ENCODE data around the gene CSRP1. TPM values are rescaled to one million over a fixed set of nuclear protein-coding genes. Genes with fewer than 3 reads are reported as not detected.

The CSRP1 gene
- total RNA-seq, 1 experiment from 2014 or later = 108 TPM

GRCh38 chr1:201539561-201540431 lies 32.9 kb upstream of the CSRP1 start:
- H3K27me3 ChIP-seq = no peaks in the 10 kb centered on the region
- DNase-seq = peak; percentile 72
- H3K36me3 ChIP-seq = no peaks in the 10 kb centered on the region
- peak overlapping the region; percentile 61 for H3K4me3 ChIP-seq
- H3K9me3 ChIP-seq = no peaks in the 10 kb centered on the region

GRCh38 chr1:201538612-201539551 lies 32.0 kb upstream of the CSRP1 start, which contains the start of gene NAV1:
NAV1 (plus strand) TSS chr1:201539127; CDS start chr1:201622885, 83,758 bp downstream.
- peak; percentile 94 for DNase-seq
- Histone ChIP-seq H3K27me3 (no peaks in the 10 kb centered on the region), H3K36me3 (no peaks in the 10 kb centered on the region), H3K4me3 (peak within 1 kb of the TSS; percentile 61), H3K9me3 (no peaks in the 10 kb centered on the region)

GRCh38 chr1:201537891-201538611 lies 31.1 kb upstream of the CSRP1 start:
- peak; percentile 49 for DNase-seq
- H3K27me3 ChIP-seq = no peaks in the 10 kb centered on the region

GRCh38 chr1:201537467-201537866 lies 30.5 kb upstream of the CSRP1 start:
- no peak for DNase-seq
- no peaks in the 10 kb centered on the region for H3K27me3 ChIP-seq
- H3K36me3 ChIP-seq = no peaks in the 10 kb centered on the region
- H3K9me3 ChIP-seq = no peaks in the 10 kb centered on the region
- H3K4me3 ChIP-seq = no peak overlapping the region

More at GRCh38 chr1:201537891-201538611, 31.1 kb upstream of the CSRP1 start:
- H3K9me3 ChIP-seq = no peaks in the 10 kb centered on the region
- peak overlapping the region; percentile 61 for H3K4me3 ChIP-seq
- no peaks in the 10 kb centered on the region for H3K36me3 ChIP-seq

- H3K27me3 ChIP-seq = no peaks in the 10 kb centered on the region
- peak overlapping the region; percentile 12; the same call in 1 of the 2 replicates for H3K4me3 ChIP-seq
- DNase-seq = no peak
- H3K36me3 ChIP-seq = no peaks in the 10 kb centered on the region
- no peaks in the 10 kb centered on the region for H3K9me3 ChIP-seq
Measured at GRCh38 chr1:201537028-201537427, 30.1 kb upstream of the CSRP1 start.

- no peaks in the 10 kb centered on the region for H3K27me3 ChIP-seq
- H3K9me3 ChIP-seq = no peaks in the 10 kb centered on the region
- no peaks in the 10 kb centered on the region for H3K36me3 ChIP-seq
- peak overlapping the region; percentile 12; the same call in 1 of the 2 replicates for H3K4me3 ChIP-seq
- DNase-seq = peak; percentile 94
Measured at GRCh38 chr1:201536558-201536957, 29.6 kb upstream of the CSRP1 start.

GRCh38 chr1:201535919-201536245 lies 29.0 kb upstream of the CSRP1 start:
- no peaks in the 10 kb centered on the region for H3K27me3 ChIP-seq
- no peaks in the 10 kb centered on the region for H3K9me3 ChIP-seq
- DNase-seq = no peak
- H3K36me3 ChIP-seq = no peaks in the 10 kb centered on the region
- no peak overlapping the region for H3K4me3 ChIP-seq

- H3K27me3 ChIP-seq = no peaks in the 10 kb centered on the region
- DNase-seq = no peak
- H3K36me3 ChIP-seq = no peaks in the 10 kb centered on the region
- no peaks in the 10 kb centered on the region for H3K9me3 ChIP-seq
- H3K4me3 ChIP-seq = no peak overlapping the region
Measured at GRCh38 chr1:201535046-201535918, 28.4 kb upstream of the CSRP1 start.

GRCh38 chr1:201533836-201534235 lies 26.9 kb upstream of the CSRP1 start:
- no peaks in the 10 kb centered on the region for H3K9me3 ChIP-seq
- no peak for DNase-seq
- H3K4me3 ChIP-seq = no peak overlapping the region
- H3K27me3 ChIP-seq = no peaks in the 10 kb centered on the region
- H3K36me3 ChIP-seq = no peaks in the 10 kb centered on the region

GRCh38 chr1:201531551-201532425 lies 24.9 kb upstream of the CSRP1 start:
- no peak for DNase-seq
- no peaks in the 10 kb centered on the region for H3K9me3 ChIP-seq
- H3K27me3 ChIP-seq = no peaks in the 10 kb centered on the region
- H3K36me3 ChIP-seq = no peaks in the 10 kb centered on the region
- H3K4me3 ChIP-seq = no peak overlapping the region

- no peaks in the 10 kb centered on the region for H3K36me3 ChIP-seq
- no peaks in the 10 kb centered on the region for H3K27me3 ChIP-seq
- peak; percentile 84 for DNase-seq
- H3K9me3 ChIP-seq = no peaks in the 10 kb centered on the region
- H3K4me3 ChIP-seq = no peak overlapping the region
Measured at GRCh38 chr1:201530741-201531531, 24.0 kb upstream of the CSRP1 start.

GRCh38 chr1:201528631-201529252 lies 21.8 kb upstream of the CSRP1 start:
- Histone ChIP-seq H3K4me3 (no peak overlapping the region), H3K36me3 (no peaks in the 10 kb centered on the region), H3K27me3 (no peaks in the 10 kb centered on the region), H3K9me3 (peaks cover 10% of the 10 kb centered on the region)
- DNase-seq = peak; percentile 59

- Histone ChIP-seq H3K9me3 (peaks cover 15% of the 10 kb centered on the region), H3K36me3 (no peaks in the 10 kb centered on the region), H3K27me3 (no peaks in the 10 kb centered on the region), H3K4me3 (no peak overlapping the region)
- DNase-seq = no peak
Measured at GRCh38 chr1:201527879-201528278, 21.0 kb upstream of the CSRP1 start.

GRCh38 chr1:201525193-201525778 lies 18.4 kb upstream of the CSRP1 start:
- H3K27me3 ChIP-seq = no peaks in the 10 kb centered on the region
- H3K36me3 ChIP-seq = no peaks in the 10 kb centered on the region
- peaks cover 15% of the 10 kb centered on the region for H3K9me3 ChIP-seq
- no peak overlapping the region for H3K4me3 ChIP-seq
- no peak for DNase-seq

Data from MG63 (cell line).